Measurements from ENCODE around the gene CDH2. TPM values are rescaled to one million over a fixed set of nuclear protein-coding genes. Genes with fewer than 3 reads are reported as not detected.

CDH2 gene
- total RNA-seq, 1 donor from 2014 or later, result 1.8 TPM

DNA sequence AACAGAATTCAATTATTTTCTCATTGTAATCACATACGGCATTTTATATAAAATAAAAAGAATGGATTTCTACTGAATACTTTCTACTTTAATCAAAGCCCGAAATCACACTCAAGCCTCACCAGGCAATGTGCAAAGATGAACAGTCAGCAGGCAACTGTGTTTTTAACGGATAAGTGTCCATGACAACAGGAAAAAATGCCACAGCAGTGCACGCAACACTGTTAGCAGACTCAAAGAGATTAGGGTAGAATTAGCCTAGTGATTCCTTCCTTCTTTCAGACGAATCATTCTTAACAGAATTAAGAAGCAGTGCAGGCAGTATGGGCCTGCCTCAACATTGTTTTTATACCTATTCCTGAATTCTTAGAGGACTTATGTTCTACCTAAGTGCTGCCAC, 135.6 kb downstream of the CDH2 start:
- no peaks in the 10 kb centered on the region for H3K9me3 ChIP-seq
- no peak overlapping the region for H3K27ac ChIP-seq
- ATAC-seq, result no peak
- H3K4me1 ChIP-seq, result no peaks in the 10 kb centered on the region
- DNase-seq, result no peak
- H3K27me3 ChIP-seq, result no peaks in the 10 kb centered on the region
- H3K4me3 ChIP-seq, result no peak overlapping the region
- TF ChIP-seq, protein P1, sequence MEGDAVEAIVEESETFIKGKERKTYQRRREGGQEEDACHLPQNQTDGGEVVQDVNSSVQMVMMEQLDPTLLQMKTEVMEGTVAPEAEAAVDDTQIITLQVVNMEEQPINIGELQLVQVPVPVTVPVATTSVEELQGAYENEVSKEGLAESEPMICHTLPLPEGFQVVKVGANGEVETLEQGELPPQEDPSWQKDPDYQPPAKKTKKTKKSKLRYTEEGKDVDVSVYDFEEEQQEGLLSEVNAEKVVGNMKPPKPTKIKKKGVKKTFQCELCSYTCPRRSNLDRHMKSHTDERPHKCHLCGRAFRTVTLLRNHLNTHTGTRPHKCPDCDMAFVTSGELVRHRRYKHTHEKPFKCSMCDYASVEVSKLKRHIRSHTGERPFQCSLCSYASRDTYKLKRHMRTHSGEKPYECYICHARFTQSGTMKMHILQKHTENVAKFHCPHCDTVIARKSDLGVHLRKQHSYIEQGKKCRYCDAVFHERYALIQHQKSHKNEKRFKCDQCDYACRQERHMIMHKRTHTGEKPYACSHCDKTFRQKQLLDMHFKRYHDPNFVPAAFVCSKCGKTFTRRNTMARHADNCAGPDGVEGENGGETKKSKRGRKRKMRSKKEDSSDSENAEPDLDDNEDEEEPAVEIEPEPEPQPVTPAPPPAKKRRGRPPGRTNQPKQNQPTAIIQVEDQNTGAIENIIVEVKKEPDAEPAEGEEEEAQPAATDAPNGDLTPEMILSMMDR (IDR thresholded peaks at IDR 0.05), result no peak
- no peaks in the 10 kb centered on the region for H3K36me3 ChIP-seq
- intact Hi-C loops (cut with DNase I), result no loop called here

- no peaks in the 10 kb centered on the region for H3K9me3 ChIP-seq
- no peaks in the 10 kb centered on the region for H3K4me1 ChIP-seq
- DNase-seq, result no peak
- intact Hi-C loops (cut with DNase I), result no loop called here
- ATAC-seq, result no peak
- TF ChIP-seq, protein P1 (IDR thresholded peaks at IDR 0.05), result no peak
- H3K36me3 ChIP-seq, result no peaks in the 10 kb centered on the region
- no peaks in the 10 kb centered on the region for H3K27me3 ChIP-seq
- H3K4me3 ChIP-seq, result no peak overlapping the region
- no peak overlapping the region for H3K27ac ChIP-seq
These were observed 136.2 kb downstream of the CDH2 start for GRCh38 chr18:28040716-28041115.

DNA sequence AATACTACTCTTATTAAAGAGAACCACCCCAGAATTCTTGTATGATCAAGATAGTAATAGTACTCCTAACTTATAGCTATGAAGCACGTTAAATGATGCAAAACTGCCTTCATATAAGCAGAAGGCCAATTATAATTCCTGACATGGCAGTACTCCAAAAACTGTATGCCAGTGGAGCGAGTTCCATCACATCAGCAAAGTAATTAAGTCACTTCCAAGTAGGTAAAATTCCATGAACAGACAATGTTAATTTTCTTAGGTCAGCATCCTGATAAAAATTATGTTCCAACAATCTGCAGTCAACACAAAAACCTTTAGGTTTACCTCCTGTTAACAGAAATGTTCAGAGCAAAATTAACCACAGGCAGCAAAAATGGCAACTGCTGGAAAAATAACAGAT, 136.7 kb downstream of the CDH2 start:
- ATAC-seq (no peak), DNase-seq (no peak)
- H3K36me3 ChIP-seq, result no peaks in the 10 kb centered on the region
- H3K4me3 ChIP-seq, result no peak overlapping the region
- no peaks in the 10 kb centered on the region for H3K4me1 ChIP-seq
- H3K27me3 ChIP-seq, result no peaks in the 10 kb centered on the region
- TF ChIP-seq, protein P1 (IDR thresholded peaks at IDR 0.05), result no peak
- H3K27ac ChIP-seq, result no peak overlapping the region
- intact Hi-C loops (cut with DNase I), result no loop called here
- H3K9me3 ChIP-seq, result no peaks in the 10 kb centered on the region

DNA sequence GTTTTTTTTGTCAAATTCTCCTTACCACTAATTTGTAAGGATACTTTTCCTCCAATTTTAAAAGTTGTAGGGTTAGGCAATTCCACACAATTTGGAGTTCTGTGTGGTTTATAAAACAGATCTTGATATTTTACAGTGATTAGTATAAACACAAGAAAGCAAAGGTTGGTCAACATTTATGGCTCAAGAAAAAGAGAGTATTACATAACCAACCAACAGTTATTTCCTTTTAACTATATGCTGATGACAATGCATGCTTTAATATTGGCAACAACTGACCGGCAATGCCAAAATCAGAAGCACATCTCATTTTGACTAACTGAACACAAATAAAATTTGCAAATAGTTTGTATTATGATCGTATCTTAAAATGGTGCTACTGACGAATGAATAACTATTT, 137.2 kb downstream of the CDH2 start:
- TF ChIP-seq, protein P1 (IDR thresholded peaks at IDR 0.05), result no peak
- Histone ChIP-seq H3K27me3 (no peaks in the 10 kb centered on the region), H3K36me3 (no peaks in the 10 kb centered on the region), H3K4me1 (no peaks in the 10 kb centered on the region), H3K9me3 (no peaks in the 10 kb centered on the region), H3K4me3 (no peak overlapping the region), H3K27ac (no peak overlapping the region)
- intact Hi-C loops (cut with DNase I), result no loop called here
- DNase-seq (no peak), ATAC-seq (no peak)

DNA sequence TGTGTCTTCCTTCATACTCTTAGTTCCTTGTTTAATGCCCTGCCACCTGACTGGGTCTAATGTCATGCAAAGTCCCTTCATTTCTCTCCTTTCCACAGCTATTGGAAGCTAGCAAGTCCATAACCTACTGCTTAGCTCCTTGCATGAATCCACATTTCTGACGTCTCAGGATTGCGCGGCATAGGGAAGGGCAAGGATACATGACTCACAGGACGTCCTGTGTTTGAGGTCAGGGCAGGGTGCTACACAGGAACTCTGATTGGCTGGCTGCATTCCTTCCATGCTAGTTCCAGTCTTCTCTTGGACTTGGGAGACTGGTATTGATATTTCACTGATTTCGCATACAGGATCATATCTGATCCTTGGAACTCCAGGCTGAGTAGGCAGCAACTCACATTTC, 137.9 kb downstream of the CDH2 start:
- TF ChIP-seq, protein P1 (IDR thresholded peaks at IDR 0.05), result no peak
- ATAC-seq (no peak), DNase-seq (no peak)
- Histone ChIP-seq H3K9me3 (no peaks in the 10 kb centered on the region), H3K4me1 (no peaks in the 10 kb centered on the region), H3K36me3 (no peaks in the 10 kb centered on the region), H3K4me3 (no peak overlapping the region), H3K27me3 (no peaks in the 10 kb centered on the region), H3K27ac (no peak overlapping the region)
- intact Hi-C loops (cut with DNase I), result no loop called here

DNA sequence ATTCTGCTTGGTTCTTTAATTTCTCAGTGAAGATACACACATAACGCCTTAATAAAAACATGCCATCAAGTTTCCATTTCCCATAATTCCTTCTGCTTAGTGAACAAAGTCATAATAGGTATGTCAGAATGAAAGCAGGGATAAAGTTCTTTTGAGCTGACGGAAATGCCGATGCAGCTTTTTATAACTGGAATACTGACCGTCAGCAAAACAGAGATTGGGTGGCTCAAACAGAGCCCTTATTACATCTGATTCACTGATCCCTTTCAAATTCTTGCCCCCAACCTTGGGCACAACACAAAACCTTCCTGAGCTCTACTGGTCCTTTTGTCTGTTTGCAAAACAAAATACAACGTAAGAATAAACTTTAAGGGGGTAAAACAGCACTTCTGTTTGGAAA, 140.4 kb downstream of the CDH2 start:
- DNase-seq (no peak), ATAC-seq (no peak)
- no peak overlapping the region for H3K4me3 ChIP-seq
- H3K9me3 ChIP-seq, result no peaks in the 10 kb centered on the region
- H3K27me3 ChIP-seq, result no peaks in the 10 kb centered on the region
- TF ChIP-seq, protein P1 (IDR thresholded peaks at IDR 0.05), result no peak
- no peaks in the 10 kb centered on the region for H3K36me3 ChIP-seq
- no peak overlapping the region for H3K27ac ChIP-seq
- intact Hi-C loops (cut with DNase I), result no loop called here
- H3K4me1 ChIP-seq, result no peaks in the 10 kb centered on the region

Measured in upper lobe of right lung (tissue), 1 donor.